Measurements from ENCODE around the gene PCDHGB5.

DNA sequence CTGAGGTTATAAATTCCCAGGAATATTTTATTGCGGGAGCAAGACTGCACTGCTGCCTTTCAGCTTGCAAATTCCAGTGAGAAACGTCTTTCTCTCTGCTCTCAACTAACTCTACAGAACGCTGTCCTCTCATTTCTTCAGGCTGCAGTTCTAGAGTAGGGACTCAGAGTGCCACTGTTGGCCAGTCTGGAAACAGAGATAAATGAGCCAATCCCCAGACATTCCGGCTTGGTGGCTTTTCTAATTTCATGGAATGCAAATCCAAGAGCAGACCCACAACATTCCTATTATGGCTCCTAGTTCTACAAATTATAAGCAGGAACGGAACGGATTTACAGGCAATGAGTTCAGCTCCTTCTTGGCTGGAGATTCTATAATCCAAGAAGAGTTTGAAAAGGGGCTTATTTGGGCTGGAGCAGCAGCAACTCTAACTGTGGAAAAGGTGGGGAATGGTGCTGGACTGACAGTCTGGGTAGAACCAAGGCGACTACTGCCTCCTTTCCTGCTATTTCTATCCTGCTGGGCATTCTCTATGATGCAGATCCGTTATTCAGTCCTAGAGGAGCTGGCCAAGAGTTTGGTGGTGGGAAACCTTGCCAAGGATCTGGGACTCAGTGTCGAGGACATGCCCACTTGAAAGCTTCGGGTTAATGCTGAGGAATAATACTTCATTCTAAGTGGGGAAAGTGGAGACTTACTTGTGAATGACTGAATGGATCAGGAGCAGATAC lies 41.8 kb downstream of the PCDHGB5 start:
- TF ChIP-seq, protein P1, sequence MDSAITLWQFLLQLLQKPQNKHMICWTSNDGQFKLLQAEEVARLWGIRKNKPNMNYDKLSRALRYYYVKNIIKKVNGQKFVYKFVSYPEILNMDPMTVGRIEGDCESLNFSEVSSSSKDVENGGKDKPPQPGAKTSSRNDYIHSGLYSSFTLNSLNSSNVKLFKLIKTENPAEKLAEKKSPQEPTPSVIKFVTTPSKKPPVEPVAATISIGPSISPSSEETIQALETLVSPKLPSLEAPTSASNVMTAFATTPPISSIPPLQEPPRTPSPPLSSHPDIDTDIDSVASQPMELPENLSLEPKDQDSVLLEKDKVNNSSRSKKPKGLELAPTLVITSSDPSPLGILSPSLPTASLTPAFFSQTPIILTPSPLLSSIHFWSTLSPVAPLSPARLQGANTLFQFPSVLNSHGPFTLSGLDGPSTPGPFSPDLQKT (CRISPR knock-in tag; IDR thresholded peaks at IDR 0.05; ENCODE audit: borderline replicate concordance): no peak
- no peak for TF ChIP-seq FOSL1 (CRISPR knock-in tag; IDR thresholded peaks at IDR 0.05; ENCODE audit: borderline replicate concordance)
- TF ChIP-seq, protein P2, sequence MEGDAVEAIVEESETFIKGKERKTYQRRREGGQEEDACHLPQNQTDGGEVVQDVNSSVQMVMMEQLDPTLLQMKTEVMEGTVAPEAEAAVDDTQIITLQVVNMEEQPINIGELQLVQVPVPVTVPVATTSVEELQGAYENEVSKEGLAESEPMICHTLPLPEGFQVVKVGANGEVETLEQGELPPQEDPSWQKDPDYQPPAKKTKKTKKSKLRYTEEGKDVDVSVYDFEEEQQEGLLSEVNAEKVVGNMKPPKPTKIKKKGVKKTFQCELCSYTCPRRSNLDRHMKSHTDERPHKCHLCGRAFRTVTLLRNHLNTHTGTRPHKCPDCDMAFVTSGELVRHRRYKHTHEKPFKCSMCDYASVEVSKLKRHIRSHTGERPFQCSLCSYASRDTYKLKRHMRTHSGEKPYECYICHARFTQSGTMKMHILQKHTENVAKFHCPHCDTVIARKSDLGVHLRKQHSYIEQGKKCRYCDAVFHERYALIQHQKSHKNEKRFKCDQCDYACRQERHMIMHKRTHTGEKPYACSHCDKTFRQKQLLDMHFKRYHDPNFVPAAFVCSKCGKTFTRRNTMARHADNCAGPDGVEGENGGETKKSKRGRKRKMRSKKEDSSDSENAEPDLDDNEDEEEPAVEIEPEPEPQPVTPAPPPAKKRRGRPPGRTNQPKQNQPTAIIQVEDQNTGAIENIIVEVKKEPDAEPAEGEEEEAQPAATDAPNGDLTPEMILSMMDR (CRISPR knock-in tag; IDR thresholded peaks at IDR 0.05): no peak
- TF ChIP-seq SETDB1 (CRISPR knock-in tag; IDR thresholded peaks at IDR 0.05; ENCODE audit: borderline replicate concordance): no peak
- TF ChIP-seq, protein P3, sequence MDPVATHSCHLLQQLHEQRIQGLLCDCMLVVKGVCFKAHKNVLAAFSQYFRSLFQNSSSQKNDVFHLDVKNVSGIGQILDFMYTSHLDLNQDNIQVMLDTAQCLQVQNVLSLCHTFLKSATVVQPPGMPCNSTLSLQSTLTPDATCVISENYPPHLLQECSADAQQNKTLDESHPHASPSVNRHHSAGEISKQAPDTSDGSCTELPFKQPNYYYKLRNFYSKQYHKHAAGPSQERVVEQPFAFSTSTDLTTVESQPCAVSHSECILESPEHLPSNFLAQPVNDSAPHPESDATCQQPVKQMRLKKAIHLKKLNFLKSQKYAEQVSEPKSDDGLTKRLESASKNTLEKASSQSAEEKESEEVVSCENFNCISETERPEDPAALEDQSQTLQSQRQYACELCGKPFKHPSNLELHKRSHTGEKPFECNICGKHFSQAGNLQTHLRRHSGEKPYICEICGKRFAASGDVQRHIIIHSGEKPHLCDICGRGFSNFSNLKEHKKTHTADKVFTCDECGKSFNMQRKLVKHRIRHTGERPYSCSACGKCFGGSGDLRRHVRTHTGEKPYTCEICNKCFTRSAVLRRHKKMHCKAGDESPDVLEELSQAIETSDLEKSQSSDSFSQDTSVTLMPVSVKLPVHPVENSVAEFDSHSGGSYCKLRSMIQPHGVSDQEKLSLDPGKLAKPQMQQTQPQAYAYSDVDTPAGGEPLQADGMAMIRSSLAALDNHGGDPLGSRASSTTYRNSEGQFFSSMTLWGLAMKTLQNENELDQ (CRISPR knock-in tag; IDR thresholded peaks at IDR 0.05; ENCODE audit: borderline replicate concordance): no peak
- TF ChIP-seq NCOA1 (CRISPR knock-in tag; IDR thresholded peaks at IDR 0.05): no peak
- TF ChIP-seq NKX3-1 (CRISPR knock-in tag; IDR thresholded peaks at IDR 0.05): no peak
- TF ChIP-seq, protein P4, sequence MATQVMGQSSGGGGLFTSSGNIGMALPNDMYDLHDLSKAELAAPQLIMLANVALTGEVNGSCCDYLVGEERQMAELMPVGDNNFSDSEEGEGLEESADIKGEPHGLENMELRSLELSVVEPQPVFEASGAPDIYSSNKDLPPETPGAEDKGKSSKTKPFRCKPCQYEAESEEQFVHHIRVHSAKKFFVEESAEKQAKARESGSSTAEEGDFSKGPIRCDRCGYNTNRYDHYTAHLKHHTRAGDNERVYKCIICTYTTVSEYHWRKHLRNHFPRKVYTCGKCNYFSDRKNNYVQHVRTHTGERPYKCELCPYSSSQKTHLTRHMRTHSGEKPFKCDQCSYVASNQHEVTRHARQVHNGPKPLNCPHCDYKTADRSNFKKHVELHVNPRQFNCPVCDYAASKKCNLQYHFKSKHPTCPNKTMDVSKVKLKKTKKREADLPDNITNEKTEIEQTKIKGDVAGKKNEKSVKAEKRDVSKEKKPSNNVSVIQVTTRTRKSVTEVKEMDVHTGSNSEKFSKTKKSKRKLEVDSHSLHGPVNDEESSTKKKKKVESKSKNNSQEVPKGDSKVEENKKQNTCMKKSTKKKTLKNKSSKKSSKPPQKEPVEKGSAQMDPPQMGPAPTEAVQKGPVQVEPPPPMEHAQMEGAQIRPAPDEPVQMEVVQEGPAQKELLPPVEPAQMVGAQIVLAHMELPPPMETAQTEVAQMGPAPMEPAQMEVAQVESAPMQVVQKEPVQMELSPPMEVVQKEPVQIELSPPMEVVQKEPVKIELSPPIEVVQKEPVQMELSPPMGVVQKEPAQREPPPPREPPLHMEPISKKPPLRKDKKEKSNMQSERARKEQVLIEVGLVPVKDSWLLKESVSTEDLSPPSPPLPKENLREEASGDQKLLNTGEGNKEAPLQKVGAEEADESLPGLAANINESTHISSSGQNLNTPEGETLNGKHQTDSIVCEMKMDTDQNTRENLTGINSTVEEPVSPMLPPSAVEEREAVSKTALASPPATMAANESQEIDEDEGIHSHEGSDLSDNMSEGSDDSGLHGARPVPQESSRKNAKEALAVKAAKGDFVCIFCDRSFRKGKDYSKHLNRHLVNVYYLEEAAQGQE (IDR thresholded peaks at IDR 0.05; ENCODE audit: borderline replicate concordance in 1 of 2, low read depth in 1 of 2, low read length in 2 of 2): no peak
- no peak for TF ChIP-seq POLR2A (IDR thresholded peaks at IDR 0.05; ENCODE audit: insufficient read depth in 1 of 2, low read depth in 2 of 2, low read length in 2 of 2)
- no peak for TF ChIP-seq ATF7-NPFF (CRISPR knock-in tag; IDR thresholded peaks at IDR 0.05; ENCODE audit: low read depth)
- no peak for TF ChIP-seq TP53 (CRISPR knock-in tag; conservative IDR thresholded peaks at IDR 0.05)
- TF ChIP-seq, protein P5, sequence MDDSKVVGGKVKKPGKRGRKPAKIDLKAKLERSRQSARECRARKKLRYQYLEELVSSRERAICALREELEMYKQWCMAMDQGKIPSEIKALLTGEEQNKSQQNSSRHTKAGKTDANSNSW (CRISPR knock-in tag; IDR thresholded peaks at IDR 0.05; ENCODE audit: borderline replicate concordance): no peak
